SU-DHL-6 (cell line): ENCODE data around the gene ADCY3.

Experiments
- H2AFZ ChIP-seq: fragments of 200-600 bp; sonication (generic); 2 replicates; pipeline ENCODE4 v1.6.1; 2014; ENCODE audit warnings: low read depth, mild to moderate bottlenecking, moderate library complexity, mixed read lengths, antibody characterized with exemption, low read length; ENCODE audit not compliant: severe bottlenecking
- H3F3A ChIP-seq: fragments of 200-600 bp; shearing (Covaris generic); 2 replicates; pipeline ENCODE4 v1.6.0; 2016; ENCODE audit warnings: antibody characterized with exemption, mild to moderate bottlenecking; ENCODE audit not compliant: insufficient read depth
- H3K27ac ChIP-seq: fragments of 200-600 bp; sonication (generic); 2 replicates; pipeline ENCODE4 v1.5.1; 2016; ENCODE audit warnings: low read depth, mild to moderate bottlenecking, low read length, moderate library complexity, mixed read lengths
- H3K27me3 ChIP-seq: fragments of 200-600 bp; sonication (generic), shearing (Covaris generic); 2 replicates; pipeline ENCODE4 v1.6.0; 2014; ENCODE audit warnings: mild to moderate bottlenecking, low read length
- H3K36me3 ChIP-seq: fragments of 200-600 bp; sonication (generic); 2 replicates; pipeline ENCODE4 v1.6.1; 2014; ENCODE audit warnings: mild to moderate bottlenecking, low read length, mixed read lengths
- H3K4me2 ChIP-seq: fragments of 300-600, 200-600 bp; shearing (Covaris generic), sonication (generic); 2 replicates; pipeline ENCODE4 v1.6.0; 2014; ENCODE audit warnings: low read length, low read depth, mild to moderate bottlenecking; ENCODE audit not compliant: poor library complexity, severe bottlenecking
- H3K4me3 ChIP-seq: fragments of 200-600 bp; sonication (generic); 2 replicates; pipeline ENCODE4 v1.5.1; 2014; ENCODE audit warnings: antibody characterized with exemption, low read length, mild to moderate bottlenecking, mixed read lengths; ENCODE audit not compliant: insufficient read depth, poor library complexity, severe bottlenecking
- H3K79me2 ChIP-seq: fragments of 200-600 bp; sonication (generic); 2 replicates; pipeline ENCODE4 v1.6.1; 2014; ENCODE audit warnings: mild to moderate bottlenecking, low read length, moderate library complexity; ENCODE audit not compliant: insufficient read depth
- H3K9ac ChIP-seq: fragments of 200-600 bp; sonication (generic); 2 replicates; pipeline ENCODE4 v1.7.0; 2014; ENCODE audit warnings: mild to moderate bottlenecking, low read length
- H3K9me2 ChIP-seq: fragments of 200-600 bp; sonication (generic); replicated peaks from 2 replicates; pipeline ENCODE4 v1.6.1; 2014; ENCODE audit warnings: low read length; ENCODE audit not compliant: insufficient read depth
- H3K9me3 ChIP-seq: fragments of 200-600 bp; sonication (generic); 2 replicates; pipeline ENCODE4 v1.6.1; 2014; ENCODE audit warnings: low read length, mixed read lengths; ENCODE audit not compliant: insufficient read depth
- H4K20me1 ChIP-seq: fragments of 200-600 bp; sonication (generic); 2 replicates; pipeline ENCODE4 v1.6.1; 2014; ENCODE audit warnings: low read depth, mild to moderate bottlenecking, antibody characterized with exemption, low read length, moderate library complexity, mixed read lengths
- CTCF ChIP-seq: fragments of 200-600 bp; sonication (generic); IDR thresholded peaks from one replicate; pipeline ENCODE4 v1.5.1; 2017; ENCODE audit warnings: antibody characterized with exemption, mild to moderate bottlenecking, low read length, moderate library complexity; ENCODE audit not compliant: insufficient read depth, poor library complexity, severe bottlenecking
- EZH2phosphoT487 ChIP-seq: fragments of 200-600 bp; sonication (generic), shearing (Covaris generic); conservative IDR thresholded peaks from 2 replicates; pipeline ENCODE4 v1.6.1; 2018; ENCODE audit warnings: mild to moderate bottlenecking, antibody characterized with exemption, low read length, moderate library complexity, mixed read lengths

ADCY3 gene

DNA sequence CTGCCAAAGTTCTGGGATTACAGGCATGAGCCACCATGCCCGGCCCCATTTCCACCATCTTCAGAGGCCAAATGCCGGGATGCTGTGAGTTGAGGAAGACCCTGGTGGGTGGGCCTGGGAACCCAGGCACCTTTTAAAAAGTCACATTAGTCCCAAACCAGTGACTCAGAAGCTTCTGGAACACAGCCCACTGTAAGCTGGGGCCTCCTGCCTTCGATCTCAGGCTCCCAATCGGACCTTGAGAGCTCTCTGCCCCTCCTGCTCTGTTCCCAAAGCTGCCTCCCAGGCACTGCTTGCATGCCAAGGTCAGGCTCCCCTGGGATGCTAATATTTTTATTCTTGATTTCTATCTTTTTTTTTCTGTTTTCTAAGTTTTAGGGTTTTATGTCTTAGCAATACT, 4.2 kb downstream of the ADCY3 start:
- H3K9me2 ChIP-seq = no peaks in the 10 kb centered on the region
- H3K4me2 ChIP-seq = no peak overlapping the region
- peaks cover 2% of the 10 kb centered on the region; the same call in 1 of the 2 replicates for H3F3A ChIP-seq
- no peaks in the 10 kb centered on the region for H3K9me3 ChIP-seq
- no peak overlapping the region for H2AFZ ChIP-seq
- H3K27ac ChIP-seq = no peak overlapping the region
- no peaks in the 10 kb centered on the region for H4K20me1 ChIP-seq
- H3K79me2 ChIP-seq = peaks cover 84% of the 10 kb centered on the region
- TF ChIP-seq CTCF = no peak
- no peak for TF ChIP-seq EZH2phosphoT487
- no peak overlapping the region for H3K9ac ChIP-seq
- no peak overlapping the region for H3K4me3 ChIP-seq
- no peaks in the 10 kb centered on the region for H3K36me3 ChIP-seq
- no peaks in the 10 kb centered on the region for H3K27me3 ChIP-seq

- Histone ChIP-seq H3K79me2 (peaks cover 89% of the 10 kb centered on the region), H3K9ac (no peak overlapping the region)
Measured at GRCh38 chr2:24915175-24915574, 4.9 kb downstream of the ADCY3 start.

GRCh38 chr2:24914713-24915112, 5.3 kb downstream of the ADCY3 start:
- TF ChIP-seq CTCF = no peak
- TF ChIP-seq EZH2phosphoT487 = no peak
- Histone ChIP-seq H3K27me3 (no peaks in the 10 kb centered on the region), H3K9me3 (no peaks in the 10 kb centered on the region), H3K9me2 (no peaks in the 10 kb centered on the region), H4K20me1 (no peaks in the 10 kb centered on the region), H3F3A (no peaks in the 10 kb centered on the region), H3K9ac (no peak overlapping the region), H3K27ac (no peak overlapping the region), H3K79me2 (peaks cover 93% of the 10 kb centered on the region), H3K4me3 (no peak overlapping the region), H3K36me3 (peaks cover 4% of the 10 kb centered on the region; the same call in 1 of the 2 replicates), H2AFZ (no peak overlapping the region), H3K4me2 (no peak overlapping the region)

More at GRCh38 chr2:24915175-24915574, 4.9 kb downstream of the ADCY3 start:
- Histone ChIP-seq H3K27ac (no peak overlapping the region), H3K9me2 (no peaks in the 10 kb centered on the region), H3F3A (no peaks in the 10 kb centered on the region), H3K9me3 (no peaks in the 10 kb centered on the region), H4K20me1 (no peaks in the 10 kb centered on the region), H2AFZ (no peak overlapping the region), H3K4me3 (no peak overlapping the region), H3K36me3 (peaks cover 4% of the 10 kb centered on the region; the same call in 1 of the 2 replicates), H3K4me2 (no peak overlapping the region), H3K27me3 (no peaks in the 10 kb centered on the region)
- TF ChIP-seq EZH2phosphoT487 (no peak), CTCF (no peak)

DNA sequence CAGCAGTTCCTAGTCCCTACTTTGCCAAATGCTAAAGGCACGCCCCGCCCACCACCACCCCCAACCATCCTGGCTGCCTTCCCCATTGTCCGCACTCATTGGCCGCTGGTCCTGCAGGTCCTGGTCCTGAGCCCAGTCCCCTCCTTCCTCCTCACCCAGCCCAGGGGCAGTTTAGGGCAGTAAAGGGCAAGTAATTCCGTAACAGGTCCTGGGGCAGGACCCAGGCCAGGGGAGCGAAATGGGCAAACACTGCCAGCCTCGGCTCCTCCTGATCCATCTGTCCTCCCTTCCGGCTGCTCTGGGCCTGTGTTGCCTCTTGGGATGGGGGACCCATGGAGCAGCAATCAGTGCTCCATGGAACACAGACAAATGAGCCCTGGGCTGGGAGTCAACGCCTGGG, 6.1 kb downstream of the ADCY3 start:
- Histone ChIP-seq H3K27me3 (no peaks in the 10 kb centered on the region), H3K4me3 (no peak overlapping the region), H3K36me3 (peaks cover 4% of the 10 kb centered on the region; the same call in 1 of the 2 replicates), H3F3A (no peaks in the 10 kb centered on the region), H3K79me2 (peaks cover 94% of the 10 kb centered on the region), H3K4me2 (no peak overlapping the region), H3K9ac (no peak overlapping the region), H3K9me2 (no peaks in the 10 kb centered on the region), H2AFZ (no peak overlapping the region), H3K9me3 (no peaks in the 10 kb centered on the region), H4K20me1 (no peaks in the 10 kb centered on the region), H3K27ac (no peak overlapping the region)
- TF ChIP-seq EZH2phosphoT487 (no peak), CTCF (no peak)
